ENCODE measurements around the gene NADK2.
"Not testable (repeated sequence)": the region's sequence is repeated elsewhere in the genome, so short reads cannot be mapped to it uniquely, and the experiment has no call there.

NADK2 gene

GRCh38 chr5:36217988-36218387, 23.7 kb downstream of the NADK2 start:
- Histone ChIP-seq H3K4me3 (ENCODE audit: low read length) (no peak overlapping the region), H3K27ac (ENCODE audit: low read depth, low read length) (no peak overlapping the region), H3K36me3 (ENCODE audit: control insufficient read depth, insufficient read depth, low read length) (peaks cover 3% of the 10 kb centered on the region), H3K27me3 (ENCODE audit: control insufficient read depth, insufficient read depth, low read length) (no peaks in the 10 kb centered on the region), H3K4me1 (ENCODE audit: control insufficient read depth, insufficient read depth, low read length) (peaks cover 5% of the 10 kb centered on the region), H3K9ac (ENCODE audit: low read length) (no peak overlapping the region)

- H3K27ac ChIP-seq (ENCODE audit: low read depth, low read length): no peak overlapping the region
- peaks cover under 1% of the 10 kb centered on the region for H3K4me1 ChIP-seq (ENCODE audit: control insufficient read depth, insufficient read depth, low read length)
- no peak overlapping the region for H3K4me3 ChIP-seq (ENCODE audit: low read length)
- H3K27me3 ChIP-seq (ENCODE audit: control insufficient read depth, insufficient read depth, low read length): no peaks in the 10 kb centered on the region
- H3K9ac ChIP-seq (ENCODE audit: low read length): no peak overlapping the region
- peaks cover 3% of the 10 kb centered on the region for H3K36me3 ChIP-seq (ENCODE audit: control insufficient read depth, insufficient read depth, low read length)
Measured at GRCh38 chr5:36217567-36217966, 24.2 kb downstream of the NADK2 start.

- Histone ChIP-seq H3K4me3 (ENCODE audit: low read length) (no peak overlapping the region), H3K4me1 (ENCODE audit: control insufficient read depth, insufficient read depth, low read length) (no peaks in the 10 kb centered on the region), H3K27me3 (ENCODE audit: control insufficient read depth, insufficient read depth, low read length) (no peaks in the 10 kb centered on the region), H3K9ac (ENCODE audit: low read length) (no peak overlapping the region), H3K27ac (ENCODE audit: low read depth, low read length) (no peak overlapping the region), H3K36me3 (ENCODE audit: control insufficient read depth, insufficient read depth, low read length) (peaks cover 3% of the 10 kb centered on the region)
Measured at GRCh38 chr5:36215910-36216309, 25.8 kb downstream of the NADK2 start.

GRCh38 chr5:36214436-36214835, 27.3 kb downstream of the NADK2 start:
- Histone ChIP-seq H3K4me1 (ENCODE audit: control insufficient read depth, insufficient read depth, low read length) (no peaks in the 10 kb centered on the region), H3K27me3 (ENCODE audit: control insufficient read depth, insufficient read depth, low read length) (no peaks in the 10 kb centered on the region), H3K4me3 (ENCODE audit: low read length) (no peak overlapping the region), H3K36me3 (ENCODE audit: control insufficient read depth, insufficient read depth, low read length) (no peaks in the 10 kb centered on the region), H3K9ac (ENCODE audit: low read length) (no peak overlapping the region), H3K27ac (ENCODE audit: low read depth, low read length) (no peak overlapping the region)

GRCh38 chr5:36209664-36210063, 32.1 kb downstream of the NADK2 start:
- Histone ChIP-seq H3K36me3 (ENCODE audit: control insufficient read depth, insufficient read depth, low read length) (no peaks in the 10 kb centered on the region), H3K4me3 (ENCODE audit: low read length) (no peak overlapping the region), H3K9ac (ENCODE audit: low read length) (no peak overlapping the region), H3K27me3 (ENCODE audit: control insufficient read depth, insufficient read depth, low read length) (no peaks in the 10 kb centered on the region), H3K4me1 (ENCODE audit: control insufficient read depth, insufficient read depth, low read length) (no peaks in the 10 kb centered on the region), H3K27ac (ENCODE audit: low read depth, low read length) (no peak overlapping the region)

GRCh38 chr5:36208786-36209185, 32.9 kb downstream of the NADK2 start:
- H3K36me3 ChIP-seq (ENCODE audit: control insufficient read depth, insufficient read depth, low read length): no peaks in the 10 kb centered on the region
- no peaks in the 10 kb centered on the region for H3K27me3 ChIP-seq (ENCODE audit: control insufficient read depth, insufficient read depth, low read length)
- no peak overlapping the region for H3K4me3 ChIP-seq (ENCODE audit: low read length)
- no peaks in the 10 kb centered on the region for H3K4me1 ChIP-seq (ENCODE audit: control insufficient read depth, insufficient read depth, low read length)
- no peak overlapping the region for H3K27ac ChIP-seq (ENCODE audit: low read depth, low read length)
- H3K9ac ChIP-seq (ENCODE audit: low read length): no peak overlapping the region

- Histone ChIP-seq H3K4me3 (ENCODE audit: low read length) (no peak overlapping the region), H3K27me3 (ENCODE audit: control insufficient read depth, insufficient read depth, low read length) (no peaks in the 10 kb centered on the region), H3K9ac (ENCODE audit: low read length) (no peak overlapping the region), H3K27ac (ENCODE audit: low read depth, low read length) (no peak overlapping the region), H3K4me1 (ENCODE audit: control insufficient read depth, insufficient read depth, low read length) (no peaks in the 10 kb centered on the region), H3K36me3 (ENCODE audit: control insufficient read depth, insufficient read depth, low read length) (no peaks in the 10 kb centered on the region)
Measured at GRCh38 chr5:36206913-36207312, 34.8 kb downstream of the NADK2 start.

GRCh38 chr5:36205329-36205728, 36.4 kb downstream of the NADK2 start:
- Histone ChIP-seq H3K4me1 (ENCODE audit: control insufficient read depth, insufficient read depth, low read length) (no peaks in the 10 kb centered on the region), H3K4me3 (ENCODE audit: low read length) (no peak overlapping the region), H3K36me3 (ENCODE audit: control insufficient read depth, insufficient read depth, low read length) (no peaks in the 10 kb centered on the region), H3K27me3 (ENCODE audit: control insufficient read depth, insufficient read depth, low read length) (no peaks in the 10 kb centered on the region), H3K9ac (ENCODE audit: low read length) (no peak overlapping the region), H3K27ac (ENCODE audit: low read depth, low read length) (no peak overlapping the region)

GRCh38 chr5:36202521-36202961, 39.2 kb downstream of the NADK2 start:
- Histone ChIP-seq H3K4me3 (ENCODE audit: low read length) (no peak overlapping the region), H3K4me1 (ENCODE audit: control insufficient read depth, insufficient read depth, low read length) (no peaks in the 10 kb centered on the region), H3K9ac (ENCODE audit: low read length) (no peak overlapping the region), H3K36me3 (ENCODE audit: control insufficient read depth, insufficient read depth, low read length) (no peaks in the 10 kb centered on the region), H3K27me3 (ENCODE audit: control insufficient read depth, insufficient read depth, low read length) (no peaks in the 10 kb centered on the region), H3K27ac (ENCODE audit: low read depth, low read length) (no peak overlapping the region)

GRCh38 chr5:36200513-36200912, 41.2 kb downstream of the NADK2 start:
- no peak overlapping the region for H3K4me3 ChIP-seq (ENCODE audit: low read length)
- no peak overlapping the region for H3K27ac ChIP-seq (ENCODE audit: low read depth, low read length)
- H3K4me1 ChIP-seq (ENCODE audit: control insufficient read depth, insufficient read depth, low read length): no peaks in the 10 kb centered on the region
- H3K9ac ChIP-seq (ENCODE audit: low read length): no peak overlapping the region
- H3K36me3 ChIP-seq (ENCODE audit: control insufficient read depth, insufficient read depth, low read length): no peaks in the 10 kb centered on the region
- H3K27me3 ChIP-seq (ENCODE audit: control insufficient read depth, insufficient read depth, low read length): no peaks in the 10 kb centered on the region

GRCh38 chr5:36199620-36200019, 42.1 kb downstream of the NADK2 start:
- no peak overlapping the region for H3K4me3 ChIP-seq (ENCODE audit: low read length)
- H3K36me3 ChIP-seq (ENCODE audit: control insufficient read depth, insufficient read depth, low read length): peaks cover 5% of the 10 kb centered on the region
- H3K27me3 ChIP-seq (ENCODE audit: control insufficient read depth, insufficient read depth, low read length): no peaks in the 10 kb centered on the region
- H3K9ac ChIP-seq (ENCODE audit: low read length): no peak overlapping the region
- H3K27ac ChIP-seq (ENCODE audit: low read depth, low read length): no peak overlapping the region
- H3K4me1 ChIP-seq (ENCODE audit: control insufficient read depth, insufficient read depth, low read length): no peaks in the 10 kb centered on the region

GRCh38 chr5:36198783-36199182, 42.9 kb downstream of the NADK2 start:
- not testable (repeated sequence) for H3K36me3 ChIP-seq (ENCODE audit: control insufficient read depth, insufficient read depth, low read length); H3K4me1 ChIP-seq (ENCODE audit: control insufficient read depth, insufficient read depth, low read length)

GRCh38 chr5:36198281-36198680, 43.4 kb downstream of the NADK2 start:
- no peaks in the 10 kb centered on the region for H3K4me1 ChIP-seq (ENCODE audit: control insufficient read depth, insufficient read depth, low read length)
- H3K27ac ChIP-seq (ENCODE audit: low read depth, low read length): no peak overlapping the region
- no peaks in the 10 kb centered on the region for H3K27me3 ChIP-seq (ENCODE audit: control insufficient read depth, insufficient read depth, low read length)
- no peak overlapping the region for H3K4me3 ChIP-seq (ENCODE audit: low read length)
- no peak overlapping the region for H3K9ac ChIP-seq (ENCODE audit: low read length)
- peaks cover 5% of the 10 kb centered on the region for H3K36me3 ChIP-seq (ENCODE audit: control insufficient read depth, insufficient read depth, low read length)

More at GRCh38 chr5:36198783-36199182, 42.9 kb downstream of the NADK2 start:
- not testable (repeated sequence) for H3K9ac ChIP-seq (ENCODE audit: low read length); H3K4me3 ChIP-seq (ENCODE audit: low read length); H3K27ac ChIP-seq (ENCODE audit: low read depth, low read length); H3K27me3 ChIP-seq (ENCODE audit: control insufficient read depth, insufficient read depth, low read length)
